DOHH2 (cell line): Measurements from ENCODE around the gene GPR171.

Experiments
- CTCF ChIP-seq: fragments of 200-600 bp; sonication (generic); IDR thresholded peaks from one replicate; pipeline ENCODE4 v1.5.1; 2014; ENCODE audit warnings: antibody characterized with exemption, mild to moderate bottlenecking, low read depth, low read length; ENCODE audit not compliant: poor library complexity, severe bottlenecking
- EZH2phosphoT487 ChIP-seq: fragments of 200-600 bp; sonication (generic); IDR thresholded peaks from 2 replicates; pipeline ENCODE4 v1.6.1; 2017; ENCODE audit warnings: borderline replicate concordance, mild to moderate bottlenecking, antibody characterized with exemption, low read length, moderate library complexity, mixed read lengths

- TF ChIP-seq CTCF (no peak), EZH2phosphoT487 (no peak)
Measured at GRCh38 chr3:151196434-151196833, 6.6 kb downstream of the GPR171 start.
